ENCODE results near the gene ANGPTL8. TPM values are rescaled to one million over a fixed set of nuclear protein-coding genes. Genes with fewer than 3 reads are reported as not detected.

Gene ANGPTL8
- total RNA-seq, 3 donors from 2014 or later = 0.44 to 17.9 TPM; not detected in 1

- no peak overlapping the region for H3K4me3 ChIP-seq
- TF ChIP-seq, protein P1, sequence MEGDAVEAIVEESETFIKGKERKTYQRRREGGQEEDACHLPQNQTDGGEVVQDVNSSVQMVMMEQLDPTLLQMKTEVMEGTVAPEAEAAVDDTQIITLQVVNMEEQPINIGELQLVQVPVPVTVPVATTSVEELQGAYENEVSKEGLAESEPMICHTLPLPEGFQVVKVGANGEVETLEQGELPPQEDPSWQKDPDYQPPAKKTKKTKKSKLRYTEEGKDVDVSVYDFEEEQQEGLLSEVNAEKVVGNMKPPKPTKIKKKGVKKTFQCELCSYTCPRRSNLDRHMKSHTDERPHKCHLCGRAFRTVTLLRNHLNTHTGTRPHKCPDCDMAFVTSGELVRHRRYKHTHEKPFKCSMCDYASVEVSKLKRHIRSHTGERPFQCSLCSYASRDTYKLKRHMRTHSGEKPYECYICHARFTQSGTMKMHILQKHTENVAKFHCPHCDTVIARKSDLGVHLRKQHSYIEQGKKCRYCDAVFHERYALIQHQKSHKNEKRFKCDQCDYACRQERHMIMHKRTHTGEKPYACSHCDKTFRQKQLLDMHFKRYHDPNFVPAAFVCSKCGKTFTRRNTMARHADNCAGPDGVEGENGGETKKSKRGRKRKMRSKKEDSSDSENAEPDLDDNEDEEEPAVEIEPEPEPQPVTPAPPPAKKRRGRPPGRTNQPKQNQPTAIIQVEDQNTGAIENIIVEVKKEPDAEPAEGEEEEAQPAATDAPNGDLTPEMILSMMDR (IDR thresholded peaks at IDR 0.05) = no peak
- peaks cover 0 to 5% of the 10 kb centered on the region in 2 donors for H3K9me3 ChIP-seq
- no peaks in the 10 kb centered on the region for H3K4me1 ChIP-seq
- no peaks in the 10 kb centered on the region for H3K27me3 ChIP-seq
- no peak for DNase-seq (ENCODE audit: low spot score in 2 of 2)
- intact Hi-C loops (cut with DNase I; ENCODE audit: low total_unique reads) = no loop called here
- H3K27ac ChIP-seq = no peak overlapping the region
- peaks cover 3% of the 10 kb centered on the region for H3K36me3 ChIP-seq
Measured at GRCh38 chr19:11242025-11242424, 2.6 kb downstream of the ANGPTL8 start.

DNA sequence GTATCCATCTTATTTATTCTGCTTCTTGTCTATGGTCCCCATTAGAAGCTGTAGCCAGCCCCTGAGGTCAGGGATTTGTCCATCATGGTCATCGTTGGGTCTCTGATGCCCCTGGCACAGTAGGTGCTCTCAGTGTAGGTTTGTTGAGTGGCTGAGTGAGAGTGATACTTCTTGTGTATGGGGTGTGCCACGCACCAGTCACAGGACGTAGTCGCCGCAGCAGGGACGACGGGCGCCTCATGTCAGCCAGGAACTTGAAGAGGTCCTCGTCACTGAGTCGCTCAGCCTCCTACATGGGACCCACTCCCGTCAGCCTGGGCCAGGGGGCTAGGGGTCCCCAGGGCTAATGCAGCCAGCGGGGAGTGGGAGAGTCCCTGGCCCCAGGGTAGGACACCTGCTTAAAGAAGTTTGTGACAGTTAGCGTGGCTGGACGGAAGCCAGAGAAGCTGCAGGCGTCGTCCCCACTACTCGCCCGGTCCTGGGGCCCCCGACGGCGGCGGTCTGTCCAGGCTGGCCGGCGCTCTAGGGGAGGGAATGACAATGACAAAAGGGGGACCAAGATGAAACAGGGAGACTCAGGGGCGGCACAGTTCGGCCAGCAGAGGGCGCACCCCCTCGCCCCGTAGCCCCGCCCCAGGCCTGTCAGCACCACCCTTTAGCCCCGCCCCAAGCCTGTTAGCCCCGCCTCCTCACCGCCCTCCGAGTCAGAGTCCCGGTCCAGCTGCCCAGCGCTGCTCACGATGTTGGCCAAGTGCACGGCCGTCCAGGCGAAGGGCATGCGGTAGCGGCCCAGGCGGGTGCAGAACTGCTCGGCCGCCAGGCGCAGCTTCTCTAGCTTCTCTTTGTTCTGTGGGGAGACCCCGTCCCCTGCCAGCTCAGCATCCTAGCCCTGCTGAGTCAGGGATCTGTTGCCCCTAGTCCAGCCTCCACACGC is 3.7 kb downstream of the ANGPTL8 start:
- Histone ChIP-seq H3K27me3 (no peaks in the 10 kb centered on the region), H3K27ac (peak overlapping the region in 1 of 2 donors; percentile 28), H3K4me1 (no peaks in the 10 kb centered on the region), H3K36me3 (peaks cover 3% of the 10 kb centered on the region), H3K9me3 (peaks cover 0 to 5% of the 10 kb centered on the region in 2 donors), H3K4me3 (no peak overlapping the region)
- TF ChIP-seq, protein P1 (IDR thresholded peaks at IDR 0.05) = peak in 2 of 3 donors; percentile 26 to 36
- TF ChIP-seq POLR2AphosphoS5 (IDR thresholded peaks at IDR 0.05) = no peak
- intact Hi-C loops (cut with DNase I; ENCODE audit: low total_unique reads) = no loop called here
- peak; percentile 59 to 79 for DNase-seq (ENCODE audit: low spot score in 2 of 2)

- Histone ChIP-seq H3K36me3 (peaks cover 3% of the 10 kb centered on the region), H3K9me3 (peaks cover 0 to 4% of the 10 kb centered on the region in 2 donors), H3K27ac (peak overlapping the region in 1 of 2 donors; percentile 28), H3K4me3 (no peak overlapping the region), H3K4me1 (no peaks in the 10 kb centered on the region), H3K27me3 (no peaks in the 10 kb centered on the region)
- intact Hi-C loops (cut with DNase I; ENCODE audit: low total_unique reads) = no loop called here
- no peak for DNase-seq (ENCODE audit: low spot score in 2 of 2)
- TF ChIP-seq POLR2A (IDR thresholded peaks at IDR 0.05) (no peak), POLR2AphosphoS5 (IDR thresholded peaks at IDR 0.05) (no peak)
- TF ChIP-seq, protein P1 (IDR thresholded peaks at IDR 0.05) = no peak
Measured at GRCh38 chr19:11243798-11244169, 4.4 kb downstream of the ANGPTL8 start.

GRCh38 chr19:11244846-11245589 is 5.6 kb downstream of the ANGPTL8 start:
- Histone ChIP-seq H3K27ac (peak overlapping the region in 1 of 2 donors; percentile 10), H3K4me1 (no peaks in the 10 kb centered on the region), H3K9me3 (no peaks in the 10 kb centered on the region), H3K36me3 (no peaks in the 10 kb centered on the region), H3K27me3 (no peaks in the 10 kb centered on the region), H3K4me3 (no peak overlapping the region)
- TF ChIP-seq POLR2AphosphoS5 (IDR thresholded peaks at IDR 0.05) (no peak), POLR2A (IDR thresholded peaks at IDR 0.05) (no peak)
- TF ChIP-seq, protein P1 (IDR thresholded peaks at IDR 0.05) = no peak
- intact Hi-C loops (cut with DNase I; ENCODE audit: low total_unique reads) = no loop called here
- no peak for DNase-seq (ENCODE audit: low spot score in 2 of 2)

- TF ChIP-seq POLR2AphosphoS5 (IDR thresholded peaks at IDR 0.05) (no peak), POLR2A (IDR thresholded peaks at IDR 0.05) (no peak)
- TF ChIP-seq, protein P1 (IDR thresholded peaks at IDR 0.05) = no peak
- intact Hi-C loops (cut with DNase I; ENCODE audit: low total_unique reads) = no loop called here
- no peaks in the 10 kb centered on the region for H3K9me3 ChIP-seq
- DNase-seq (ENCODE audit: low spot score in 2 of 2) = no peak
- H3K36me3 ChIP-seq = no peaks in the 10 kb centered on the region
- no peak overlapping the region for H3K4me3 ChIP-seq
- peak overlapping the region in 1 of 2 donors; percentile 78 for H3K27ac ChIP-seq
- no peaks in the 10 kb centered on the region for H3K4me1 ChIP-seq
- no peaks in the 10 kb centered on the region for H3K27me3 ChIP-seq
Measured at GRCh38 chr19:11246941-11247340, 7.5 kb downstream of the ANGPTL8 start.
